IMR-90 (cell line): ENCODE measurements around the gene OR10A2.
"Not testable (repeated sequence)": the region's sequence is repeated elsewhere in the genome, so short reads cannot be mapped to it uniquely, and the experiment has no call there.

Experiments
- CTCF ChIP-seq: conservative IDR thresholded peaks from 2 replicates; pipeline ENCODE4 v1.5.1; 2012; ENCODE audit warnings: mild to moderate bottlenecking, low read depth, low read length, improper control_type of control experiment
- MAFK ChIP-seq: IDR thresholded peaks from 2 replicates; pipeline ENCODE4 v1.6.1; 2012; ENCODE audit warnings: low read depth, low read length, improper control_type of control experiment
- POLR2A ChIP-seq: IDR thresholded peaks from 2 replicates; pipeline ENCODE4 v1.6.1; 2012; ENCODE audit warnings: mild to moderate bottlenecking, low read depth, low read length
- RAD21 ChIP-seq: IDR thresholded peaks from 2 replicates; pipeline ENCODE4 v1.6.1; 2012; ENCODE audit warnings: low read length, improper control_type of control experiment
- USF2 ChIP-seq: fragments of 150-350 bp; IDR thresholded peaks from 2 replicates; pipeline ENCODE4 v1.6.1; 2017; ENCODE audit warnings: mild to moderate bottlenecking, antibody characterized with exemption, low read length, low read depth

GRCh38 chr11:6904804-6905203 lies 41.9 kb downstream of the OR10A2 start:
- TF ChIP-seq CTCF, USF2, POLR2A, MAFK, RAD21: not testable (repeated sequence)
